HS-5 (cell line): ENCODE measurements around the gene FAF2.

Experiments used
- DNase-seq: peaks from one replicate; pipeline ENCODE4 v3.0.0-alpha.2; 2012; ENCODE audit warnings: low read depth

Gene FAF2

DNA sequence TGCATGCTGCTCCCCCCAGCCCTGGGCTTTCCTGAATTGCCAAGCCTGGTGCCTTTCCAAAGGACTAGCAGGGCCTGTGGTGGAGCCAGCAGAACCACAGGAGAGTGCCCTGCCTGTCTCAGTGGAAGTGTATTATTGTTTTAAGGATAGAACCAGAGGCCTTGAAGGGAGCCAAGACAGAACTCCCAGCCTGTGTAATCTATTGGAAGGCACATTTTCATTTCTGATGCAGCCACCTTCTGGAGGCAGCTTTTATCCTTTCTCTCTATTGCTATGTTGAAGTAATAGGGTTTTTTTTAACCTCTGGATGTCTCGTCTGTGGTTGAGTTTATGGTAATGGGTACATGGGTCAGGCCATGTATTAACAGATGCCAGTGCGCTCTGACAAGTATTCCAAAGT is 59.7 kb downstream of the FAF2 start:
- no peak for DNase-seq

DNA sequence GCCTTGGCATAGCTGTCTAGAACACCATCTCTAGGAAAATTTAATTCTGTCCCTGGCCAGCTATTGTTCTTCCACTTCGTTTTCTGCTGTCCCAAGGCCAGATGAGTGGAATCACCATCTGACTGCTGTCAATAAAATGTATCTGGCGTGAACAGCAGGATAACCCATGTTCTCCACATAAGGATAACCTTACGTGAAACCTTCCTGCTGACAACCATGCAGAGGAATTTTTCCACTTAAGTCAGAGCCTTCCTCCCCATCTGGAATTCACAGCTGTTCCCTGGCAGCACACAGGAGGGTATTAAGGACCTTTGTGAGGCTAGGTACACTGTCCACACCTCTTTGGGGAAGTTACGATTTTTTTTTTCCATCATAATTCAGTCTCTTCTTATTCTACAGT is 60.4 kb downstream of the FAF2 start:
- no peak for DNase-seq

DNA sequence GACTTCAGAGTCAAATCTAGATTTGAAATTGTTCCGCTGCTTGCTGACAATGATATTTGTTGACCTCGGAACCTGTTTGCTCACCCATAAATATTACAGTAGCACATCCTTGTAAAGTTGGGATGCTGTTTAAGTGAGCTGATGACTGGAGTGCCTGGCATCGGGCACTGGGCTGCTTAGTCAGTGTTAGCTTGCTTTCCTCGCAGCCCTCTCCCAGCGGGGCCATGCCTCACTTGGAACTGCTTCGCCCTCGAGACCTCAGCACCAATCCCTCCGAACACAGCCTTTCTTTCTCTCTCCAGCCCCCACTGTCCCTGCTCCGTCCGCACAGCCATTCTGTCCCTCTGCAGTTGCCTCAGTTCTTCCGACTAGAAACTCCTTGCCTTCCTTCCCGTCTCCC is 65.6 kb downstream of the FAF2 start:
- DNase-seq = no peak

DNA sequence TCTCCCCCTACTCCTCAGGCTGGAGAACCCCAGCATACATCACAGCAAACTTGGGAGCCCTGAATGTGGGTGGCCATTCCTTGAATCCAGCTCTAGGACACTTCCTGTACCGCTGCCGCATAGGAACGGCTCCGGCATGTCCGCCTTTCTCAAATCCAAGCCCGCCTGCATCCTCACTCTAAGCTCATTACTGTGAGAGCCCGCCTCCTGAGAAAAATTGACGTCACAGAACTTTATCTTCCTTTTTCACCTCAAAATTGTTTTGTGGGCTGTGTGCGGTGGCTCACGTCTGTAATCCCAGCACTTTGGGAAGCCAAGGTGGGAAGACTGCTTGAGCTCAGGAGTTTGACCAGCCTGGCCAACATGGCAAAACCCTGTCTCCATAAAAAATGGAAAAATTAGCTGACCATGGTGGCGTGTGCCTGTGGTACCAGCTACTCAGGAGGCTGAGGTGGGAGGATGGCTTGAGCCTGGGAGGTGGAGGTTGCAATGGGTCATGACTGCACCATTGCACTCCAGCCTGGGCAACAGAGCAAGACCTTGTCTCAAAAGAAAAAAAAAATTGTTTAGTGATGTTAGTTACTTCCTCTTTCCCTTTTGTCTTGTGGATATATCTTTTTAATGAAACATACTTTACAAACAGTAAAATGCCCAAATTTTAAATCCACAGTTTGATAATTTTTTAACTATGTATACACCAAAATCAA is 66.2 kb downstream of the FAF2 start:
- DNase-seq = no peak

DNA sequence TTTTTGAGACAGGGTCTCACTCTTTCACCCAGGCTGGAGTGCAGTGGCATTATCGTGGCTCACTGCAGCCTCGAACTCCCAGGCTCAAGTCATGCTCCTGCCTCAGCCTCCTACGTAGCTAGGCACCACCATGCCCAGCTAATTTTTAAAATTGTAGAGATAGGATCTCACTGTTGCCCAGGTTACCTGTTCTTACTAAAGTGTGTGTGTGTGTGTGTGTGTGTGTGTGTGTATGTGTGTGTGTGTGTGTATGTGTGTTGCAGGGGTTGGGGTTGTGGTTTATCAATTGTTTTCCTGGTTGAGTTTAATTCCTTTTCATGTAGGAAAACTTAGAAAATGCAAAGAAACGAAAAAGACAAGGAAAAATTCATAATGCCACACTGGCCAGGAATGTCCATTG is 67.2 kb downstream of the FAF2 start:
- DNase-seq = no peak

DNA sequence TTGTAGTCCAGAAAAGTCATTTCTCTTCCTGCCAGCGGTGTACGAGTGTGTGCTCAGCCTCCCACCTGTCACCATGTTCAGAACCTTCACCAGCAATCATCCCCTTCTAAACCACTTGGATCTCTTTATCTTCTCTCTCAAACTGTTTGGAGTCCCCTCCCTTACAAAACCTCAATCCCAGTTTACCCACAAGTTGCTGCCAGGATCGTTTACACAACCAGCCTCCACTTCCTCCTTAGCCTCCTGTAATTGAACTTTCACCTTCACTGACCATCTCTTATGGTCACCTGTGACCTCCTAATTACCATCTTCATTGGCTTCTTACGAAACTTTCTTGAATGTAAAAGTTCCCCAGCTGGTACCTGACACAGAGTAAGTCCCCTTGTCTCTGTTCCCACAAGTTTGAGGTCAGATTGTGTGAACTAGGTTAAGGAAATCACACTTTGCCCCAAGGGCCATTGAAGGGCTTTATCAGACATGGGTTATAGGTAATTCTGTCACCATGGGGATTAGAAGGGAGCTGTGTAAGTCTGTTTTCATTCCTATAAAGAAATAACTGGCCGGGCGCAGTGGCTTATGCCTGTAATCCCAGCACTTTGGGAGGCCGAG is 69.0 kb downstream of the FAF2 start:
- DNase-seq = no peak

DNA sequence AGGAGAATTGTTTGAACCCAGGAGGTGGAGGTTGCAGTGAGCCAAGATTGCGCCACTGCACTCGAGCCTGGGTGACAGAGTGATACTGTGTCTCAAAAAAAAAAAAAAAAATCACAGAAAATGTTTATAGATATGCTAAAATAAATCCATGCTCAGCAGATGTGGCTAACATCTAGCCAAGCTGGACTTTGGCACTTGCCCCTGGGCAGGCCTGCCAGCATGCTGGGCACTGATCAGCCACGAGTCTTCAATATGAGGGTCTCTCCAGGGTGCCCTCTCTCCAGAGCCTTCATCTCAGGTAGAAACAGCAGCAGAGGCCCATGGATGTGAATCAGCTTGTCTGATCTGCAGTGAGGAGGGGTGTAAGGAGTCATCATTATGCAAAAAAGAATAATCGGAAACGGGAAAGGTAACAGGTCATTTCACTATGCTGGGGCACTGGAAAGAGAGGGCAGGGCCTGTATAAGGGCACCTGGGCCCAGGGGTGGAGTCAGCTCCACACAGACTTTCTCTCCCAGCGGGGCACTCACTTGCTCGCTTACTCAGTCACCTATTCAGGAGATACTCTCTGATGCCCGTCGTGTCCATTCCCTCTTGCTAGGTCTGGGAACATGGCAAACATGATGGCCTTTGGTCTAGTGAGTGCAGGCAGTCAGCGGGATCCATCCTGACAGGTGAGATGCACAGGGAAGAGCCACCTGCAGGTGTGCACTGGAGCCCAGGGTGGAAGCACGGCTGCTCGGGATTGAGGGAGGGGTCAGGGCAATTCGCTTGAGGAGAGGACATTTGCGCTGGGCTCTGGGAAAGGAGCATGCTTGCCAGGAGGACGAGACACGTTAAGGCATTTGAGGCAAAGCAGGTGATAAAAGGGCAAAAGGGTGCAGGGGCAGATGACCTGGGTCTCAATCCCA is 71.9 kb downstream of the FAF2 start:
- no peak for DNase-seq

DNA sequence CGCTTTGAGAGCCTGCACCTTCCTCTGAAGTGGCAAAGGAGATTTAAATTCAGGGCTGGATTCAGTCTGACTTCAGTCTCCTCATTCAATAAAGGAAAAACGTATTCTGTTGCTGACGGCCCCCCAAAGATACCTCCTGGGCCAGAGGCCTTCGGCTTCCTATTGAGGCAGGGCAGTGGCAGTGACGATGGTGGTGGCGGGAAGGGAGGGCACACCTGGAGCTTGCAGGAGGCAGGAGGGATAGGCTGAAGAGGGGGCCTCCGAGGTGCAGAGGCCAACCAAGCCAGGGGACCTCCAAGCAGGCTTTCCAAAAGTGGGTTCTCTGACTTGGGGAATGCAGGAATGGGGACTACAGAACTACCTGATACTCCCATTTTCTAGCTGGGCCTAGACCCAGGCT is 73.1 kb downstream of the FAF2 start:
- no peak for DNase-seq

DNA sequence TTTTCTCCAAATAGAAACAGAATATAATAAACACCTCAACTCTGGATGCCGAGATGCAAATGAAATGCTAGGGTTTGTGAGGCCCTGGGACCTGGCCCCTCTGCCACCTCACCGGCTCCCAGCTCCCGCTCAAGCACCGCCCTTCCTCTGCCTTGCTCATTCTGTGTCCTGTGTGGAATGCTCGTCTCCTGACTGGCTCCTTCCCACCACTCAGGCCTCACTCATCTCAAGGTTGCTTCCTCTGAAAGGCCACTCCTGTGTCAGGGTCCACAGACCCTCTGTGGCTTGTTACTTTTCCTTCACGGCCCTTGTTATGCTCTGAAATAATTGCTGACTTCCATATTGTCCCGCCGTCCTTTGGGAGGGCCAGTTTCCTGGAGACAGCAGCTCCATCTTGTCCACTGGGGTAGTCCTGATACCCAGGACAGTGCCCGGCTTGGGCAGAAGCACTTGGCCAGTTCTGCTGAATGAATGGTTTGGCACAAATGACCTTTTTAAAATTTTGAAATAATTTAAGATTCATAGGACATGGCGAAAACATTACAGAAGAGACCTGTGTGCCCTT is 73.6 kb downstream of the FAF2 start:
- no peak for DNase-seq

DNA sequence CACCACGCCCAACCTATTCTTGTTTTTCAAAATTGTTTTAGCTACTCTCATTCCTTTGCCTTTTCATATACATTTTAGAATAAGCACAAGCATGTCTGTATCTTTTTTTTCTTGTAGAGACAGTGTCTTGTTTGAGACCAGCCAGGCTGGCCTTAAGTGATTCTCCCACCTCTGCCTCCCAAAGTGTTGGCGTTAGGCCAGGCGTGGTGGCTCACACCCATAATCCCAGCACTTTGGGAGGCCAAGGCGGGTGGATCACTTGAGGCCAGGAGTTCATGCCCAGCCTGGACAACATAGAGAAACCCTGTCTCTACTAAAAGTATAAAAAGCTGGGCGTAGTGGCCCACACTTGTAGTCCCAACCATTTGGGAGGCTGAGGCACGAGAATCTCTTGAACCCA is 76.0 kb downstream of the FAF2 start:
- DNase-seq = no peak

DNA sequence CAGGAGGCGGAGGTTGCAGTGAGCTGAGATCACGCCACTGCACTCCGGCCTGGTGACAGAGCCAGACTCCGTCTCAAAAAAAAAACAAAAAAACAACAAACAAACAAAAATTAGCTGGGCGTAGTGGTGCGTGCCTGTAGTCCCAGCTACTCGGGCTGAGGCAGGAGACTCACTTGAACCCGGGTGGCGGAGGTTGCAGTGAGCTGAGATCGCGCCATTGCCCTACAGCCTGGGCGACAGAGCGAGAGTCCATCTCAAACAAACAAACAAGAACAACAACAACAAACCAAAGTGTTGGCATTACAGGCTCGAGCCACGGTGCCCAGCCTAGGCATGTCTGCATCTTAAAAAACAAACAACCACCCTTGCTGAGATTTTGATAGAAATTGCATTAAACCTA is 76.8 kb downstream of the FAF2 start:
- no peak for DNase-seq

DNA sequence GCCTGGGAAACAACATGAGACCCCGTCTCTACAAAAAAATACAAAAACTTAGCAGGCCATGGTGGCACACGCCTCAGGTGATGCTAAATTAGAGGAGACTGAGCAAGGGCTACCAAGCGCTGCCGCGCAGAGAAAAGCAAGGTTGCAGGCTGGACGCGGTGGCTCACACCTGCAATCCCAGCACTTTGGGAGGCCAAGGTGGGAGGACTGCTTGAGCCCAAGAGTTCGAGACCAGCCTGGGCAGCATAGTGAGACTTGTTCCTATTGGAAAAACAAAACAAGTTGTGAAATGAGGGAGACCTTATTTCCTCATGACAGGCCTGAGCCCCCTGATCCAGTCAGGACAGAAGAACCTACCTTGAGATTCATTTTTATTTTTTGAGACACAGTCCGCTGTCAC is 77.5 kb downstream of the FAF2 start:
- DNase-seq = no peak

DNA sequence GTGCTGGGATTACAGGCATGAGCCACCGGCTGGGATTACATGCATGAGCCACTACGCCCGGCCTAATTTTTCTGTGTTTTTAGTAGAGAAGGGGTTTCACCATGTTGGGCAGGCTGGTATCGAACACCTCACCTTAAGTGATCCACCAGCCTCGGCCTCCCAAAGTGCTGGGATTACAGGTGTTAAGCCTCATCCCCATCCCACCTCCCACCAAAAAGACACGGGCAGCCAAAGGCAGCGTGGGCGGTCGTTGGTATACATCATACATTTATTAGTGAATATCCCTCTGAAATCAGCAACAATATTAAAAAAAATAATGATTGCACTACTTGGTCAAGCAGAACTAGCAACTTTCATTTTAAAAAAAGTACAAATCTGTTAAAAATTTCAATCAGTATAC is 78.3 kb downstream of the FAF2 start:
- DNase-seq = no peak

DNA sequence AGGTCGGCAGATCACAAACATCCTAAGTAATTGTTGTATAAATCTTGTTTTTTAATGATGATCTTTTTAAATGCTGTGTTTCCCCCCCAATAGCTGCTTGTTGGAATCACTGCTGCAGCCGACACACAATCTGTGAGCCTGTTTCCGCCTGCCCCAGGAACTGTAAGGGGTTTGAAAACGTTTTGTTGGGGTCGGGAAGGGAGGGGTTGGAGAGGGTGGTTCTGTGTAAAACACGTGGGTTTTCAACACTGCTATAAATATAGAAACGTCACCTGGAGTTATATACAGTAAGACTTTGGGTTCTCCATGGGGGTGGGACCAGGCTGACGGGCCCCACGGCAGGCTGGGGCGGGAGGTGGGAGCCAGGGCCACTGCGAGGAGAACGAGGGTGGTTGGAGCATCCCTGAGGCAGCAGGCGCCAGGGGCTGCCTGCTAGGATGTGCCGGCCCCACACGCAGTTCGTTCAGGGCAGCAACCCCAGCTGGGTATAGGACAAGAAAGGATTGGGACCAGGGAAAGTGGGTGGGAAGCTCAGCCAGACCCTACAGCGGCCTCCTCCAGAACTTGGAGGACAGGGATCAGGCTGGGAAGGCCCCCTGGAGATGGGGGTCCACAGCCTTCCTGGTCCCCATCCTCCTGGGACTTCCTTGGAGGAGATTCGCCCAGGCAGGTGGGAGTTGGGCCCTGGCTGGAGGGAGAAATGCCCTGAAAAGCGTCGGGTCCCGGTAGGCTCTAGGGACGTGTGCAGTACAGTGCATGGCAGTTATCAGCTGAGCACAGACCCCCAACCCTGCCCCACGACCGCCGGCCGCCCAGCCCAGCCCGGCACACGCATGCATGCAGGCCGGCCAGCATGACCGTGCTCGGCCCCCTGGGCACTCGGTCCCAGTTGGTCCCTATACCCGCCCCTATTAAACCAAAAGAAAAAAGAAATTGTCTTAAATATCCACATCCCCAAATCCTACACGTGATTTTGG is 79.3 kb downstream of the FAF2 start:
- no peak for DNase-seq

DNA sequence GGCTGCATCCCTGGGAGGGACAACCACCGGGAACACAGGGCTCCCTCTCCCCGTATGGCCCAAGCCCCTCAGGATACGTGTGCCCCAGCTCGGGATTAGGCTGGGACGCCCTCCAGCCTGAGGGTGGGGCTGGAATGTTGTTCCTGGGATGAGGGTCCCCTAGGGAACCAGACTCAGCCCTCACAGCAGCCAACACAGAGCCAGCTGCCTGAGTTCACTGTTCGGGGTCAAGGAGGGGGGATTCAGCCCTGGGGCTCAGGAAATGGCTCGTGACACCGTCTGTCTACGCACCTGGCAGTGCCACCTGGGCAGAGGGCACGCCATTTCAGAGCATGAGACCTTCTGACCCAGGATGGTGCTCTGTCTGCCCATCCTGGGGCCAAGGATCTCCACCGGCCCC is 80.1 kb downstream of the FAF2 start:
- DNase-seq = no peak

DNA sequence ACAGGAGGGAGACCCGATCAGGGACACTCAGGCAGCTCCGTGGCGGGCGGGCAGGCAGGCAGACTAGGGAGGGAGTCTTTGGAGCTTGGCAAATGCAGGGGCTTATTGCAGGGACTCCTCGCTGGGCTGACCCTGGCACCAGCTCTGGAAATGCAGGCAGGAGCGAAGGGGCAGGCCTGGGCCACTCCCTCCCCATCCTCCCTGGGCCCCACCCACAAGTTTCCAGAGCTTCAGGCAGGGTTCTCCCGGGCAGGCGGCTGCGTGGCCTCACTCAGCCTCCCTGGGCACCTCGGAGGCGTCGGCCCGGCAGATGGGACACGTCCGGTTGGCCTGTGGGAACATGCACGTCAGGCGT is 80.6 kb downstream of the FAF2 start:
- DNase-seq = no peak

DNA sequence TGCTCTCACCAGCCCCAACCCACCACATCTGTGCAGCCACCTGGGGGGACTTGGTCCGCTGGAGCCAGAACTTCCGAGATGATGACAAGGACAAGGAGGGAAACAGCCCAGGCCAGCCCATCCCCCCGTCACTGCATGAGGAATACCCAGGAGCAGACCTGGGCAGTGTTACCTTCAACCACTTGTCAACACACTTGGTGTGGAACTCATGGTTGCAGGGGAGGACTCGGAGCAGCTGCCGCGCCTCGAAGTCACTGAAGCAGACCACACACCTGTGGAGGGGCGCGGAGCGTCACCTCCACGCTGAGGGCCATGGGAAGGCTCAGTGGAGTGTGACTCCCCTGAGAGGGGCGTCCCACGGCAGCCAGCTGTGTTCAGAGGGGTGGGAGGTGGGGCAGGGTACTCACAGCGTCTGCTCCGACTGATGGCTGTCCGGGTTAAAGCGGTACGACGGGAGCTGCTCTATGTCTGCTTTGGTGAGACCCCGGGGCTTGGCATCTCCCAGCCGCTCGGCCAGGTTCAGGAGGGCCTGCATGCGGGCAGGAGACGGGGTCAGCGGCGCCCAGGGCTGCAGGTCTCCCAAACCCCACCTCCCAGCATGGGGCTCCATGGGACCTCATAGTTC is 81.0 kb downstream of the FAF2 start:
- no peak for DNase-seq

DNA sequence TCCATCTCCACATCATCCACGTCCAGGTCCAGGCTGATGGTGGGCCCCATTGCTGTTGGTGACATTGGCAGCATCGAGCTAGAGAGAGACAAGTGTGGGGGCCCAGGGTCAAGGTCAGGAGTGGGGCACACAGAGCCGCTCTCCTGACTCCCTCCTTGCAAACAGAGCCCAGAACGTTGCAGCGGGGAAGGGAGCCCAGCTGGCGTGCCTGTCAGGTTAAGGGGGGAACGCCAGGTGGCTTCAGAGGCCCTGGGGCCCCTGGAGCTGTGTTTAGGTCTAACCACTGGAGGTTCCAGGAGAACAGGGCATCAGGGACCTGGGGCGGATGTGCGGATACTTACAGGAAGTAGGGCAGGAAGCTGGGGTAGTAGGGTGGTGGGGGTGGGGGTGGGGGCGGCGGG is 81.6 kb downstream of the FAF2 start:
- DNase-seq = no peak

DNA sequence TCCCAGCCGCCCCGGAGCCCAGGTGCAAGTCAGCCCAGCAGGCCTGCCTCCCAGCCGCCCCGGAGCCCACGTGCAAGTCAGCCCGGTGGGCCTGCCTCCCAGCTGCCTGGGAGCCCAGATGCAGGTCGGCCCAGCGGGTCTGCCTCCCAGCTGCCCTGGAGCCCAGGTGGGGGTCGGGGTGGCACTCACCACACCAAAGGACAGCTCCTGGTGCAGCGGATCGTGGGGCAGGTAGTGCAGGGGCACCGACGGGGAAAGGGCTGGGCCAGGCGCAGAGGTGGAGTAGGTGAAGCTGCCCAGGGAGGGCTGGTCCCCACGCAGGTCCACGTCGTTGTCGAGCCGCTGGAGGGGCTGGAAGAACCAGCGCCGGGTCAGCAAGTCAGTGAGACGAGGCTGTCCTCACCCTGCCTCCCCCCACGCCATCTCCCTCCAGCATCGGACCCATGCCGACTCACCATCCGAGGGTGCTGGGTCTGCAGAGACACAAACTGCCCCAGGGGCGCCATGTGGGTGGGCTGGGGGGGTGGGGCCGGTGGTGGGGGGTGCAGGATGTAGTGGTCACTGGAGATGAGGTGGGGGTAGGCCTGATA is 82.3 kb downstream of the FAF2 start:
- no peak for DNase-seq

DNA sequence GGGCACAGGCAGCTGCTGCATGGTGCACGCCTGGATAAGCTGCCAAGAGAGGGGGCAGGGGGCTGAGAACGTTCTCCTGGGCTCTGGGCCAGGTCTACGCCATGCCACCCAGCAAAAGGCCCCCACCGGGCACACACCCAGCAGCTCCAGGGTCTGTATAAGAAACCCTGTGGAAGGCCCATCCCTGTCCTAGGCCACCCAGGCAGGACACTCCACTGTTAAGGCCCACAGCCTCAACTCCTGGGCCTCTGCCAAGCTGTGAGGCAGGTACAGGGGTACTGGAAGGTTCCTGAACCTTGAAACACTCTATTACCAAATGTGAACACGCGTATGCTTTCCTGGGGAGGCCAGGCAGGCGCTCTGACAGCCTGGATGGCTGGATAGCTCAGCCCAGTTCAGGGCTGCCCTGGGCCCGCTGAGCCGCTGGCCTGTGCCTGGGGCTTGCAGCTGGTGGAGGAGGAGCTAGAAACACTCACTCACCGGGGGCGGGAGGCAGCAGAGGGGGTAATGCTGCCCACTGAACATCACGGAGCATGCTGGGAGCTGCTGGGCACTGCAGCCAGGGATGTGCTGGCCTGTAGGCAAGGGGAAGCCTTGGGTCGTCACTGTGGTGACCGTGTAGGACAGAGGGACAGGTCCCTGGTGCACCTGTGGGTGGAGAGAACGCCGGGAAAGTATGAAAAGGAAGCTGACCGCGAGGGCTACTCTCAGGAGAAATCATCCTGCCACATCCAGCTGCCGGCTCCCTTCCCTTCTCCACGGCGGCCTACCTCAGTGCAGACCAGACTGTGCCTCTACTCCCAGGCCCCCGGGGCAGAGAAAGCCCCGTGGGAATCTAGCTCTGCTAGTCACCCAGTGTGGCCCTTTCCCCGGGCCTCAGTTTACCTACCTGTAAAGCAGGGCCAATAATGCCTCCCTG is 83.1 kb downstream of the FAF2 start:
- DNase-seq = no peak
